NT2/D1 (cell line): Measurements from ENCODE around the gene ABHD17C.

Experiments used
- SUZ12 ChIP-seq: IDR thresholded peaks from 2 replicates; pipeline ENCODE4 v1.6.1; 2011; ENCODE audit not compliant: insufficient read length, insufficient read depth; ENCODE audit errors: extremely low read depth
- YY1 ChIP-seq: IDR thresholded peaks from 2 replicates; pipeline ENCODE4 v1.6.1; 2011; ENCODE audit not compliant: insufficient read length, insufficient read depth
- ZNF274 ChIP-seq: IDR thresholded peaks from 2 replicates; pipeline ENCODE4 v1.6.1; 2011; ENCODE audit warnings: mild to moderate bottlenecking, low read depth, low read length

- TF ChIP-seq ZNF274 (no peak), YY1 (no peak), SUZ12 (no peak)
Measured at GRCh38 chr15:80744415-80744814, 49.3 kb downstream of the ABHD17C start.
